Activated CD4-positive, alpha-beta T cell treated with anti-CD3 and anti-CD28 coated beads, Interleukin-10, Interleukin-2, amounts not matched to agents 100 ng/mL and 50 ng/mL, durations not matched to agents 16 hours and 8 hours (primary cell): Measurements from ENCODE around the gene LAMP5.

Experiments used
- DNase-seq: peaks from one replicate; pipeline ENCODE4 v3.0.0-alpha.2; 2020

LAMP5 gene

DNA sequence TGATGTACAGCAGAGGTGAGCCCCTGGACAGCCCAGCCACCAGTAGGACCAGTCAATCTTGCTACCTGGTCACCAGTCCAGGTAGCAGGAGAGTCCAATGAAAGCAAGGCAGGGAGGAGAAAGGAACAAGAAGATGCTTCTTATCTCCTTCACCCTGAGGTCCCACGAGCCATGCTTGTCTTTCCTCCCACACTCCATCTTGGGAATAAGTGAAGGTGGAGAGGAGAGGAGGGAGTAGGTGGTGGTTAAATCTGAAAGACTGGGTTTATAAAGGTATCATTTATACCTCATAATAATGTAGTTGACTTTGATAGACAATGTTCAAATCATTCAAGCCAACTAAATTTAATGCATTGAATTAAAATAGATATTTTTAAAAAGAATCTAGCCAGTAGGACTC lies 35.9 kb downstream of the LAMP5 start:
- DNase-seq, result no peak

DNA sequence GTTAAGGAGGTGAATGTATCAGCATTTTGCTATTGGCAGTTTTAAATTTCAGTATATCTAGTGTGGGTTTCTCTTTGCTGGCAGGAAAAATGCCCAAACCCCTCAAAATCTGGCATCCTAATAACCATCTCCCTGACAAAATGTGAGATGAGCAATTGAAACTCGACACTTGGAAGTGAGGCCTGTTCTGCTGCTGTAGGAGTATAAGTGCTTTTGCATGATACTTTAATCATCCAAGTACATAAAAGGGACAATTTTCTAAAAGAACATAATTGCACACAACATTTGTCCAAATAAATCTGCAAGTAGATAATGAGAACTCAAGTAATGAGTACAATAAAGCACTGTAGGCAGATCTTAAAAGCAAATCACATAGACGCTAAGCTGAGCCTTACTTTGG lies 36.5 kb downstream of the LAMP5 start:
- no peak for DNase-seq

DNA sequence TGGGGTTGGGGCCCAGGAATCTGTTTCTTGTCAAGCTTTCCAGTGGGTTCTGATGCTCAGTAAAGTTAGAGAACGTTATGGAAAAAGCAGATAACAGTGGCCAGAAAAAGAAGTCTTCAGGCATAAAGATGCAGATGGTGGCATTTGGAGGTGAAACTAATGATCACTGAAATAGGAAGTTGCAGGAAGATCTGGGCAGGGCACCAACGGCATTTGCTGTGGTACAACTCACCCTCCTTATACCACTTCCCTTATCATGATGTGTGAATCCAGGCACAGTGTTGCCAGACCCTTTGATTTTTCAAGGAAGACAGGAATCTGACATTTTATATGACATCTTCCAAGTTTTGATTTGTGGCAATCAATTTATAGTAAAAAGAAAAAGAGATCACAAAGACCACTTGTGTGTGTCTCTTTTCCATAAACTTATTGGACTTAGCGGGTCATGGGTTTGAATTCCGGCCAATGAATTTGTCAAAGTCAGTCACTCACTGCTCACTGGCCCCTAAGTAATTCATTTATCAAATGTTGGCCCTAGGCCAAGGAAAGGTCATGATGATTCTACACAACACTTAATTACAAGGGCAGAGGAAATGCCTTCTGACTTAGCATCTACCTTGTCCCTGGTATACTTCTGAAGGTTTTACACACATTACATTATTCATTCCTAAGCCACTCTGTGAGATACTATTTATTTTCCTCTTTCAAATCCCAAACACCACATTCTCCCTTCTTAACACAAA lies 37.6 kb downstream of the LAMP5 start:
- no peak for DNase-seq

DNA sequence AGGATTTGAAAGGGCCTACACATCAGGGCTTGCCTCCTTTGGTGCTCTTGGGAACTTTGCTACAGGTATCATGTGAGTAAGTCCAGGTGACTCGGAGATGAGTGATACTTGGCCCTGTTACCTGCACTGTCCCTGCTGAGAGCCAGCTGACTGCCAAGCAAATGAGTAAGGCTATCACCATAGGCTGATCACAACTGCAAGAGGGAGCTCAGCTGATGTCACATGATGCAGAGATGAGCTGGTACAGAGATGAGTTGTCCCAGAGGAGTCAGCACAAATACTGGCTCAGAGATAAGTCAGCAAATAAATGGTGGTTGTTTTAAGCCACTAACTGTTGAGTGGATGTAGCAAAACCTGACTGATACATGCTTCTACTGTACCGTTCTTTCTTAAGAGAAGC lies 41.4 kb downstream of the LAMP5 start:
- DNase-seq, result peak; percentile 10

DNA sequence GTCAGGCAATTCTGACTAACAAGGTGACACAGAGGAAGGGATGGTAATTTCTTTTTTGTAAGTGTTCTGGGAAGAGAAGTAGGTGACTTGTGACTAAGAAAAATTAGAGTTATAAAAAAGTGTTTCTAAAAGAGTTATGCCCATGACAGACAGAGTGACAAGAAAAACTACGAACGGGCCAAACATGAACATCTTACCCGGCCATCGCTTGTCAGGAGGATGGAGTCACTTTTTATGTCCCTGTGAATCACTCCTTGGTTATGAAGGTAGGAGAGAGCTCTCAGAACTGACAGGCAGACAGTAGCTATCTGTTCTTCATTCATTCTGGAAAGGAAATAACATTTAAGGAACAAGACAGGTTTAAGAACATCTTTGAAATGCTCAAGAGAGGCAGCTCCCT lies 43.0 kb downstream of the LAMP5 start:
- no peak for DNase-seq

DNA sequence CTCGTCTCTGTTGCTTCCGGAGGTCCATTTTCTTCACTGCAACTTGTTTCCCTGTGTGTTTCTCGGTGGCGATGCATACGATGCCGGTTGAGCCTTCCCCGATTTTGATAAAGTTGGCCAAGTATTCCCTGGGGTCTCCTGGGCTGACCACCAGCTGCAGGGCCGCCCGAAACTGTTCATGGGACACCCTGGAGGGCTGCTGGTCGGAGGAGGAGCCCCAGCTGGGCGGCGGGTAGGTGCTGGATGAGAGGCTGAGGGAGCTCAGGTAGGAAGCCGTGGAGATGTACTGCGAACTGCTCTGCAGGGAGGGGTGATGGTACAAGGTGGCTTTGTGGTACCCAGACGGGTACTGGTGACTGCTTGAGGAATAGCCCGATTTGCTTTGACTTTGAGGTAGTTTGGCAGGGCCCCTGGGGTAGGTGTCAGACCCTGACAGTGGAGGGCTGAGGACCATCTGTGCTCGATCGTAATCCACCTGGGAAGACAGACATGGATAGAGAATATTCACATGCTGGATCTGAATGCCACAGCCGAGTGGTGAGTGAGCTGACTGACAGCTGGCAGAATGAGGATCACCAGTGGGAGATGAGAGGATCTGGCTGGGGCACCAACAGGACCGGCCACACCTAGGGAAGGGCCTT lies 51.6 kb downstream of the LAMP5 start:
- DNase-seq, result no peak

DNA sequence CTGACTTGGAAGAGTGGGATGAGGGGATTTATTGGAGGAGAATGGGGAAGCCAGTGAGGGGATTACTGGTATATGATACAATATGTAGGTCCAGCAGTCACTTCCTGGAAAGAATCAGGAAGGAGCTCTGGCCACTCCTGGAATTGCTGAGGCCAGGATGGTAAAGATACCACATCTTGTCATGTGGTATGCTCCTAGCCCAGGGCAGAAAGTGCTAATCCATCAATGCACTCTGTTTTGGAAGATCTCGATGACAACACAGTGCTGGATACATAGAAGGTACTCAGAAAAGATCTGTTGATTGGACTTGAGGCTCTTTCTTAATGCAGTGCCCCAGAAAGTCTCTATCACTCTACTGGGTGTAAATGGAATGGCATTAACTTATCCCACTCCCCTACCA lies 52.6 kb downstream of the LAMP5 start:
- no peak for DNase-seq

DNA sequence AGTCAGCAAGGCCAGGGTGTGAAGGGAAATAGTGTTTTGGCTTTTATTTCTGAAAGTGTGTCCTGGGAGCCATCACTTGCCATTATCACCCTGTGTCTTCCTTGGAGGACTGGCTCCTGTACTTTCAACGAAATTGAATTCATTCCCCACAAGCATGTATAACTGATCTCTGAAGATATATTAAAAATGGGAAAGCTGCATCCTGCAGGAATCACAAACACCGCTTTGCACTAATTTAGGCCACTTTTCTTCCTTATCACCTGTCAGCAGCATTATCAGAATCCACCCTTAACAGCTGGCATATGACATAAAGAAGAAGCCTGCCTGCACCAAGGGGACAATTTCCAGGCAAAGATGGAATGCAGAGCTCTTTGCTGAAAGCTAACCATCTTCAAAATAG lies 56.2 kb downstream of the LAMP5 start:
- no peak for DNase-seq

DNA sequence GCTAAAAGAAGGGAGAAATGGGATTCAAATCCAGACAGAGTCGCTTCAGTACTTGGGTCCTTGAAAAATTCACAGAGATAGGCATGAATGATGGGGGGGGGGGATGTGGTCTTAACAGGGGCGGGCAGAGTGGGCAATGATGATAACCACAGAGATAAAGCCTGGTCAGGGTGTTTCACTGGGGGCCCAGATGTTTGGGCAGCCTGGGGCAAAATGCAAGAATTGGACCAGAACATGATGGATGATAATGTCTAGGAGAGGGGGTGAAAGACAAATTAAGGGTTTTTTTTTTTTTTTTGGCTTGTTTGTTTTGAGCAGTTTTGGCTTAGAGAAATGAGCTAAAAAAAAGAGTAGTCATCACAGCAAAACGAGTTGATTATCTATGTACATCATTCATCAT lies 57.4 kb downstream of the LAMP5 start:
- DNase-seq, result no peak

DNA sequence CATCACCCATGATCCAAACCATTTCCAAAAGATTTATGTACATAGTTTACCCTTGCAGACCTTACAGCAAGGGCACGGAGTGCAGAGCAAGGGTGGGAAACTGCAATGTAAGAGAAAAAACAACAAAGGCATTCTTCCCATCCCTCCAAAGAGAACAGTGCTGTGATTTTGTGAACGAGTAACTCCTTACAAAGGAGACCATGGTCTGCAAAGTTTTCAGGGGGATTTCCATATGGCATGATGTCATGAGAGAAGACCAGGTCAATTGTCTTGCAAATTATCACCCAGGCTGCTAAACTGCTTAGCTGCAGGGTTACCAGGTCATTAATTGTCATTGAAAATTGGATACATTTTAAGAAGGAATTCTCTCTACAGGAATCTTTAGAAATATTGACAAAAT lies 58.3 kb downstream of the LAMP5 start:
- no peak for DNase-seq

DNA sequence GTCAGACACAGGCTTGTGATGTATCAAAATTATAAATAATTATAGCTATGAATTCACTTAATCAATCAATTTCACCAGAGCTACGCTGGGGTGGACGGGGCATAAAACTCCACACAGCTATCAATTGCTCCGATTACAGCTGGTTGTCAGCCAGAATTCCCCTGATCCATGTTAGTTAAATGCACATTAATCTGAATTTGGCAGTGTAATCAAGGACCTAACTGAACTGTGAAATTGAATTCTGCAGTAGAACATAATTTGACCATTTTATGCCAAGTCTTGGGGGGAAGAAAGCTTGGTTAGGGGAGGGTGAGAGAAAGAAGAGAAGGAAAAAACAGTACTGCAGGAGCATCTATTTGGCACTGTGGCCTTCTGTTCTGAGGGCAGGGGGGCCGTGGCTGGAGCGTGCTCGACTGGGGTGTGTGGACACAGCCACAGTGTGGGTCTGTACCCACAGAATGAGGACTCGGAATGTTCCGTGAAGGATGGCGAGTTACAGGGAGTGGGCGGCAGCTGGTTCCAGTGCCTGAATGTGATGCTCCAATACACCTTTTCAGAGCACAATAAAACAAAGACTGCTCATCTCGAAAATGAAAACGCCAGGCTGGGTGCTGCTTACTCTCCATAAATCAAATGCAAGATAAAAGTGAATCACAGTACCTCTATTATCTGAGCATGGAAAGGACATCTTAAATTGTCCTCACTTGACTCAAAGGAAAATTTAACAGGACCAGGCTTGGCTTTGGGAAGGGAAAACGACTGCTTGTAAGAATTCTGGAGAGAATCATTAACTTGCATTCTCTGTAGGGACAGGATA lies 59.2 kb downstream of the LAMP5 start:
- DNase-seq, result no peak

DNA sequence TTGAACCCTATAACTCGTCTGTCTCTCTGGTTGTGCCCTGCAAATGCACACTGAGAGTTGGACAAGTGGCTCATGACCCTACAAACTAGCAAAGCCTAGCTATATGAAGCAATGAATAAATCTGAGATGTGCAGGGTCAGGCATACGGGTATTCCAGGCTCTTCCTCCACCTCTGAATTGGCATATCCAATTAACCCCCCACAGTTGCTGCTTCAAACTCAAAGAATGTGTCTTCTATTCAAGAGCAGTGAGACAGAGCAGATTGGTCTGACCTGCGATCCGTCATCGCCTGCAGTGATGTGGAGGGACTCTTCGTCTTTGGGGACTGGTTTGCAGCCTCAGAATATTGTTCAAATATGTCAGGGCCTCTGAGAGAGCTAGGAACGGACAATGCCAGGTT lies 59.8 kb downstream of the LAMP5 start:
- no peak for DNase-seq

DNA sequence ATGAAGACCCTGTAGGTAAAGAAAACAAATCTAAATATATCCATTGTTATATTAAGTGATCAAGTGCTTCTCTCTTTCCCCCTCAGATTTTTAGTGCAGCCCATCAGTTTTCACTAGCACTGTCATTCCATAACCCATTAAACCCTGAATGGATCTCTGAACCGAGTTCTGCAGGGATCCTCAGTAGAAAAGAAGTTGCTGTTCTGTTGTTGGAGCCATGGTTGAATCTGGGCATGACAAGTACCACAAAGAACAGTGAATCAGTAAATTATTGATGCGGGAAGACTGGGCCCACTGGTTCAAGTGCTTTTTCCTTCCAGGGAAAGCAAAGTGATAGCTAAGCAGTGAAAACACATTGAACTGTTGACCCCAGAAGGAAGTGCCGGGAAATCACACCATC lies 60.4 kb downstream of the LAMP5 start:
- no peak for DNase-seq

DNA sequence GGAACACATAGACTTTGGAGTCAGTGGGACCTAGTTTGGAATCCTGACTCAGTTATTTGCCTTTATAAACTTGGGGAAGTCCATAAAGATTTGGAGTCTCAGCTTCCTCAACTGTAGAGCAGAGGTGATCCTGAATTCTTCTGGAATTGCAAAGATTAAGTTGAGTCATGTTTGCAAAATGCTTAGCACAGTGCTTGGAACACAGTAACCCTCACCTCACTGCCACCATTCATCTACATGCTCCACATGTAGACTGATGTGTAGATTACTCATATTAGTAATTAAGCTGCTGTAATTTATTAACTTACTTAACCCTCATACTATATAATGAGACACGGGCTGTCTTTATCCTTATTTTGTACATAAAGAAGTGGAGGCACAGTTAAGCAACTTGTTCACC lies 61.4 kb downstream of the LAMP5 start:
- DNase-seq, result no peak

DNA sequence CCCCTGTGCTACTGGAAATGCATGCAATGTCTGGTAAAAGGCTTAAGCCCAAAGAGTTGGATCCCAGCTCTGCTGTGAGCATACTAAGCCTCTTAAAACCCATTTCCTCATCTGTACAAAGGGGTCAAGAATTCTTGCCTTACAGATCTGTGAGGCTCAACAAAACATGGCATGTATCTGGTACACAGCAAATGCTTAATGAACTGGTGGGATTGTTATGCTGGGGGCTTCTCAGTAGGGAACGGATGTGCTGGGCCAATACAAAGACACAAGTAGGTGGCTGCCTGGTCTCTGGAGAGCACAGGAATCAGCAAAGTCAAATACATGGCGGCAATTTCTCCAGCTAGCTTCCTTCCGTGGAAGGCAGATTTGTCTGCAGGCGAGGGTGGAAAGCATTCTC lies 62.3 kb downstream of the LAMP5 start:
- no peak for DNase-seq

DNA sequence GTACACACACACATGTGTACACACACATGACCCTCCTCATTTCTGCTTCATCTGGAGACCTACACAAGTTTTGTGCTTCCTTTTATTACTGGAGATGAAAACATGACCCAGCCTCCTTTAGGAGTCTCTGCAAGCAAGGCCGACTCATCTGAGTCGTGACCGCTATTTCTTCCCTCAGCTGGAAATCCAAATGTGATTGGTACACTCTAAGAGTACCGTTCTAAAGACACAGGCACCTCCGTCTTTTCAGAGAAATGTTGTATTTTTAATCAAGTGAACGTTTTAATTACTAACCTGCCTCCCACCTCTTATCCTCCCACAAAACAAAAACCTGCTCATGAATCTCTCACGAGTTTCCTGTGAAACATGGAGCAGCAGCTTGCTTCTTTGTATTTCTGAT lies 63.0 kb downstream of the LAMP5 start:
- no peak for DNase-seq

DNA sequence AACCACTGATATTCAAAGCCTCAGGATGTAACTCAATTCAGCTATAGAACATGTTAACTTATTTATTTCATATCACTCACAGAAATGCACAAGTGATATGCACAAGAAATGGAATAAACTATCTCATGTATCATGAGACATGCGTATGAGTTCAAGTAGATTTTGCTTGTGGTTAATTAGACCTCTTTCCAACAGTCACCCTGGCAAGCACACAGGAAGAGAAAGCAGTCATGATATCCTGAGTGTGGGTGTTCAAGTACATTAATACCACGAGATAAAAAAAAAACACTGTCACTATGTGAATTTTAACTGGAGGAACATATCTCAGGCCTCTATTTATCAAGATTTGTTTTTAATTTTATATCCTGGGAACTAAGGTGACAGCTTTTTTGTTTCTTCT lies 64.2 kb downstream of the LAMP5 start:
- DNase-seq, result no peak
